ENCODE results near the gene RDH8. TPM values are rescaled to one million over a fixed set of nuclear protein-coding genes. Genes with fewer than 3 reads are reported as not detected.

Gene RDH8
- total and polyA plus RNA-seq, 3 donors from 2014 or later: 1.7 to 3.7 TPM; not detected in 1

DNA sequence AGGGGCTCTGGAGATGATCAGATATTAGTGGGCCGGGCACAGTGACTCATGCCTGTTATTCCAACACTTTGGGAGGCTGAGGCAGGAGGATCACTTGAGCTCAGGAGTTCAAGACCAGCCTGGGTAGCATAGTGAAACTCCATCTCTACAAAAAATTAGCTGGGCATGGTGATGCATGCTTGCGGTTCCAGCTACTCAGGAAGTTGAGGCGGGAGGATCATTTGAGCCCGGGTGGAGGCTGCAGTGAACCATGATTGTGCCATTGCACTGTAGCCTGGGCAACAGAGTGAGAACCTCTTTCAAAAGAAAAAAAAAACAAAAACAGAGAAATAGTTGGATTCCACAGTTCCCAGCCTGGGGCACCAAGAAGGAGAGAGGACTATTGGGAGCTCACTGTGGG lies 54.9 kb downstream of the RDH8 start:
- WGBS, 2 donors: 72 to 80% methylated on average over 3 to 4 of the region's 4 CpGs
- TF ChIP-seq POLR2A (IDR thresholded peaks at IDR 0.05): no peak
- TF ChIP-seq, protein P1, sequence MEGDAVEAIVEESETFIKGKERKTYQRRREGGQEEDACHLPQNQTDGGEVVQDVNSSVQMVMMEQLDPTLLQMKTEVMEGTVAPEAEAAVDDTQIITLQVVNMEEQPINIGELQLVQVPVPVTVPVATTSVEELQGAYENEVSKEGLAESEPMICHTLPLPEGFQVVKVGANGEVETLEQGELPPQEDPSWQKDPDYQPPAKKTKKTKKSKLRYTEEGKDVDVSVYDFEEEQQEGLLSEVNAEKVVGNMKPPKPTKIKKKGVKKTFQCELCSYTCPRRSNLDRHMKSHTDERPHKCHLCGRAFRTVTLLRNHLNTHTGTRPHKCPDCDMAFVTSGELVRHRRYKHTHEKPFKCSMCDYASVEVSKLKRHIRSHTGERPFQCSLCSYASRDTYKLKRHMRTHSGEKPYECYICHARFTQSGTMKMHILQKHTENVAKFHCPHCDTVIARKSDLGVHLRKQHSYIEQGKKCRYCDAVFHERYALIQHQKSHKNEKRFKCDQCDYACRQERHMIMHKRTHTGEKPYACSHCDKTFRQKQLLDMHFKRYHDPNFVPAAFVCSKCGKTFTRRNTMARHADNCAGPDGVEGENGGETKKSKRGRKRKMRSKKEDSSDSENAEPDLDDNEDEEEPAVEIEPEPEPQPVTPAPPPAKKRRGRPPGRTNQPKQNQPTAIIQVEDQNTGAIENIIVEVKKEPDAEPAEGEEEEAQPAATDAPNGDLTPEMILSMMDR (IDR thresholded peaks at IDR 0.05): no peak
- H3K4me3 ChIP-seq: no peak overlapping the region
- no peaks in the 10 kb centered on the region for H3K27me3 ChIP-seq
- H3K36me3 ChIP-seq (ENCODE audit: low read depth, missing control alignments): no peaks in the 10 kb centered on the region
- no peak overlapping the region for H3K27ac ChIP-seq
- no peaks in the 10 kb centered on the region for H3K4me1 ChIP-seq
- H3K9me3 ChIP-seq: no peaks in the 10 kb centered on the region
- intact Hi-C loops (cut with DNase I; ENCODE audit: low total_unique reads): no loop called here
- DNase-seq: no peak

DNA sequence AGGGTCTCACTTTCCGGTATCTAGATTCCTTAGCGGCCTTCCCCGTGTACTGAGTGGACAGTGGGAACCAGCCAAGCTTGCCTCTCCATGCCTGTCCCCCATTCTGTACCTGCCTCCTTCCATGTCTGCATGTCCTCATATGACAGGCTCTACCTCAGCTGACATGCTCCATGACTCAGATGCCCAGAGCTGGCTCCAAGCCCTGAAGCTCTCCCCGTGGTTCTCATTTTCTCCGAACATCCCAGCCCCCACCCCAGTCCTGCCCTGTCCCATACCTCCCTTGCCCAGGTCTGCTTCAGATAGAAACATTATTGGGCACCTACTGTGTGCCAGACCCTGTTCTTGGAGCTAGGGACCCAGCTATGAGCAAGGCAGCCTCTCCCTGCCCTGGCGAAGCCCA lies 55.8 kb downstream of the RDH8 start:
- 80 to 83% methylated on average over 6 of the region's 6 CpGs for WGBS, 2 donors
- no peak for DNase-seq
- H3K27me3 ChIP-seq: no peaks in the 10 kb centered on the region
- no peak overlapping the region for H3K4me3 ChIP-seq
- no peaks in the 10 kb centered on the region for H3K4me1 ChIP-seq
- intact Hi-C loops (cut with DNase I; ENCODE audit: low total_unique reads): no loop called here
- no peak for TF ChIP-seq POLR2A (IDR thresholded peaks at IDR 0.05)
- TF ChIP-seq, protein P1 (IDR thresholded peaks at IDR 0.05): no peak
- H3K36me3 ChIP-seq (ENCODE audit: low read depth, missing control alignments): no peaks in the 10 kb centered on the region
- H3K27ac ChIP-seq: no peak overlapping the region
- no peaks in the 10 kb centered on the region for H3K9me3 ChIP-seq

DNA sequence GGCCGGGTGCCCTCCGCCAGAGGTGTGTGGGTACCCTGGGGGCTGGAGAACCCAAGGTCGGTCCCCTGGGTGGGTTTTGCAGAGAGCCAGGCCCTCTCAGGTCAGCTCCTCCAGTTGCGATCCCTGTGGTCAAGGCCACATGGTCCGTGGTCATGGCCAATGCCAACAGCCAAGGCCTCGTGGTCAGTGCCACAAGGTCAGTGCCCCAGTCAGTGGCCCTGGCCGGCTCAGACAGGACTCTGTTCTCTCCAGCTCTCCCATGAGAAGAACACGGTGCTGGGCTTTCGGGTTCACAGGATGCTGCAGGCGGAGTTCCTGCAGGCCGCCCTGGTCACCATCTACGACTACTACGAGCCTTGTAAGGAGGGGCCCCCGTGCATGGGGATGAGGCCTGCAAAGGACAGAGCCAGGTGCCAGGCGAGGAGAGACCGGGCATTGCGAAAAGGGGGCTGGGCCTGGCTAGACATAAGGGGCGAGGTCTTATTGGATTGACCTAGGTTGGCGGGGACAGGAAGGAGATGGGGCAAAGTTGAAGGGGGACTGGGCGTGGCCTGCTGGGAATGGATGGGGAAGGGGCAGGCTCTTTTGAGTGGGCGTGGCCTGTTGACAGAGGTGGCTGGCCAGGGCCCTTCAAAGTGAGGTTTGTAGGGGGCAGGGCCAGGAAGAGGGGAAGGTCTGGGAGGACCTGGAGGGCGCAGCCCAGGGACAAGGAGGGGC lies 57.6 kb downstream of the RDH8 start:
- 75 to 77% methylated on average over 13 to 21 of the region's 22 CpGs for WGBS, 2 donors
- Histone ChIP-seq H3K27me3 (no peaks in the 10 kb centered on the region), H3K4me3 (no peak overlapping the region), H3K36me3 (ENCODE audit: low read depth, missing control alignments) (no peaks in the 10 kb centered on the region), H3K27ac (no peak overlapping the region), H3K9me3 (no peaks in the 10 kb centered on the region), H3K4me1 (no peaks in the 10 kb centered on the region)
- intact Hi-C loops (cut with DNase I; ENCODE audit: low total_unique reads): no loop called here
- TF ChIP-seq, protein P1 (IDR thresholded peaks at IDR 0.05): no peak
- no peak for TF ChIP-seq POLR2A (IDR thresholded peaks at IDR 0.05)
- DNase-seq: no peak

Small RNAs within 50 kb of the gene (microRNA-seq; reads per million reads assigned to microRNA genes)
- 0 reads per million in 2 donors for gene MIR5589 (ENCODE audit: borderline number of aligned reads in 2 of 2, borderline replicate concordance in 1 of 2)

Small RNAs within 50 kb of the gene (small RNA-seq; reads per million reads assigned to genes)
- gene MIR5589: 0 reads per million in 2 donors

Other genes starting within 250 kb of the RDH8 start
- gene ZNF846, start 244.7 kb upstream of the RDH8 start, total RNA-seq: 10 to 100 TPM; 48.1 to 50.5 TPM
- 63.3 TPM for gene ZNF846, start 244.7 kb upstream of the RDH8 start, polyA plus RNA-seq (ENCODE audit: insufficient read depth, low read depth, low replicate concordance)
- 10 to 100 TPM; 38.7 to 42.6 TPM for gene FBXL12, start 194.4 kb upstream of the RDH8 start, total RNA-seq
- 24.7 TPM for gene FBXL12, start 194.4 kb upstream of the RDH8 start, polyA plus RNA-seq (ENCODE audit: insufficient read depth, low read depth, low replicate concordance)
- gene UBL5, start 185.6 kb upstream of the RDH8 start, total RNA-seq: 100 to 1,000 TPM; 418 to 540 TPM
- gene UBL5, start 185.6 kb upstream of the RDH8 start, polyA plus RNA-seq (ENCODE audit: insufficient read depth, low read depth, low replicate concordance): 491 TPM
- 100 to 1,000 TPM; 228 to 232 TPM for gene PIN1, start 178.2 kb upstream of the RDH8 start, total RNA-seq
- 209 TPM for gene PIN1, start 178.2 kb upstream of the RDH8 start, polyA plus RNA-seq (ENCODE audit: insufficient read depth, low read depth, low replicate concordance)
- gene OLFM2, start 77.0 kb upstream of the RDH8 start, total RNA-seq: 10 to 100 TPM; 15.9 to 22.5 TPM
- gene OLFM2, start 77.0 kb upstream of the RDH8 start, polyA plus RNA-seq (ENCODE audit: insufficient read depth, low read depth, low replicate concordance): 27.0 TPM
- 1 to 10 TPM; 5.5 to 7.0 TPM for gene COL5A3, start 3.0 kb upstream of the RDH8 start, total RNA-seq
- gene COL5A3, start 3.0 kb upstream of the RDH8 start, polyA plus RNA-seq (ENCODE audit: insufficient read depth, low read depth, low replicate concordance): 7.6 TPM
- gene SHFL, start 72.8 kb downstream of the RDH8 start, total RNA-seq: 10 to 100 TPM; 20.4 to 25.8 TPM
- 18.7 TPM for gene SHFL, start 72.8 kb downstream of the RDH8 start, polyA plus RNA-seq (ENCODE audit: insufficient read depth, low read depth, low replicate concordance)
- gene ANGPTL6, start 89.2 kb downstream of the RDH8 start, total RNA-seq: 1 to 10 TPM; 7.6 to 8.7 TPM
- 3.0 TPM for gene ANGPTL6, start 89.2 kb downstream of the RDH8 start, polyA plus RNA-seq (ENCODE audit: insufficient read depth, low read depth, low replicate concordance)
- gene PPAN, start 92.9 kb downstream of the RDH8 start, total RNA-seq: 10 to 100 TPM; 66.2 to 68.1 TPM
- 39.3 TPM for gene PPAN, start 92.9 kb downstream of the RDH8 start, polyA plus RNA-seq (ENCODE audit: insufficient read depth, low read depth, low replicate concordance)
- 10 to 100 TPM; 25.0 to 27.8 TPM for gene P2RY11, start 98.2 kb downstream of the RDH8 start, total RNA-seq
- gene P2RY11, start 98.2 kb downstream of the RDH8 start, polyA plus RNA-seq (ENCODE audit: insufficient read depth, low read depth, low replicate concordance): 16.3 TPM
- gene EIF3G, start 106.4 kb downstream of the RDH8 start, total RNA-seq: 100 to 1,000 TPM; 281 to 306 TPM
- 348 TPM for gene EIF3G, start 106.4 kb downstream of the RDH8 start, polyA plus RNA-seq (ENCODE audit: insufficient read depth, low read depth, low replicate concordance)
- 100 to 1,000 TPM; 103 to 145 TPM for gene DNMT1, start 181.5 kb downstream of the RDH8 start, total RNA-seq
- 96.5 TPM for gene DNMT1, start 181.5 kb downstream of the RDH8 start, polyA plus RNA-seq (ENCODE audit: insufficient read depth, low read depth, low replicate concordance)
- gene S1PR2, start 217.8 kb downstream of the RDH8 start, total RNA-seq: 10 to 100 TPM in 1 of 2 donors, 1 to 10 TPM in 1; 8.7 to 13.7 TPM
- gene S1PR2, start 217.8 kb downstream of the RDH8 start, polyA plus RNA-seq (ENCODE audit: insufficient read depth, low read depth, low replicate concordance): 11.9 TPM
- gene MRPL4, start 238.7 kb downstream of the RDH8 start, total RNA-seq: 10 to 100 TPM; 63.5 to 91.8 TPM
- 53.3 TPM for gene MRPL4, start 238.7 kb downstream of the RDH8 start, polyA plus RNA-seq (ENCODE audit: insufficient read depth, low read depth, low replicate concordance)